Gastroesophageal sphincter (tissue), 3 donors: ENCODE measurements around the gene MMP11.
"Not testable (repeated sequence)": the region's sequence is repeated elsewhere in the genome, so short reads cannot be mapped to it uniquely, and the experiment has no call there.

Source experiments
- CTCF ChIP-seq, 4 experiments: fragments of 200-600 bp in 2 of 4; fragments of 450-650 bp in 2 of 4; sonication (generic) in 1 of 4; IDR thresholded peaks; one replicate each; pipeline ENCODE4 v1.5.1; 2017 to 2019; ENCODE audit warnings: antibody characterized with exemption in 4 of 4, mild to moderate bottlenecking in 2 of 4, moderate library complexity in 2 of 4
- POLR2A ChIP-seq, 2 donors: fragments of 450-650 bp; IDR thresholded peaks; one replicate each; pipeline ENCODE4 v1.6.1; 2017; ENCODE audit warnings: antibody characterized with exemption in 2 of 2, mild to moderate bottlenecking in 2 of 2, moderate library complexity in 1 of 2

GRCh38 chr22:23728108-23728507 lies 44.5 kb upstream of the MMP11 start:
- not testable (repeated sequence) for TF ChIP-seq POLR2A, CTCF (IDR thresholded peaks at IDR 0.05)
